Mucosa of descending colon (tissue), 3 donors: ENCODE measurements around the gene CLCN4. TPM values are rescaled to one million over a fixed set of nuclear protein-coding genes. Genes with fewer than 3 reads are reported as not detected.
A peak's percentile ranks its signal among the peaks of the same experiment; 100 is the strongest.

Experiments used
- ATAC-seq: fragments of 200-7000 bp; cut with Tn5 transposase; one replicate; pipeline ENCODE4 v1.9.1; 2020; ENCODE audit warnings: mild to moderate bottlenecking, moderate library complexity
- DNase-seq, 3 donors: peaks; one replicate each; pipeline ENCODE4 v3.0.0-alpha.2; 2020
- H3K36me3 ChIP-seq: fragments of 200-600 bp; one replicate; pipeline ENCODE4 v1.8.0; 2021; ENCODE audit warnings: low read depth, mild to moderate bottlenecking
- H3K4me1 ChIP-seq: fragments of 200-600 bp; one replicate; pipeline ENCODE4 v1.8.0; 2021; ENCODE audit warnings: low read depth, mild to moderate bottlenecking
- H3K4me3 ChIP-seq: fragments of 200-600 bp; one replicate; pipeline ENCODE4 v1.8.0; 2021; ENCODE audit warnings: mild to moderate bottlenecking
- H3K9me3 ChIP-seq: fragments of 200-600 bp; one replicate; pipeline ENCODE4 v1.8.0; 2021; ENCODE audit warnings: mild to moderate bottlenecking
- intact Hi-C, 2 donors: fragments of 100-400 bp; cut with DNase I in 1 of 2; cut with micrococcal nuclease in 1 of 2; formaldehyde crosslinking; loops; one replicate each; pipeline versions ENCODE4 v1.11.0 to v1.11.1; 2022; cut with DNase I, micrococcal nuclease
- total RNA-seq, 3 donors: library from RNA; stranded (reverse); fragmentation: NEBNext Ultra II Directional in 2 of 3; extraction: Animal tissue kit (Norgen Biotek cat#: 25700) in 2 of 3; gene quantifications; one replicate each; pipeline versions ENCODE4 v1.2.1 to v1.2.4, GENCODE V29; 2021 to 2023
- TF ChIP-seq, protein P1 (sequence below): fragments of 200-600 bp; IDR thresholded peaks from one replicate; pipeline ENCODE4 v1.8.0; 2022; ENCODE audit warnings: antibody characterized with exemption, mild to moderate bottlenecking
- donor health status: DM: no; HTN: no; CAD: no; lungs with moderate emphysema.
- donor health status: DM: no; HTN: no; CAD: no.
- donor health status: DM: no; HTN: yes; CAD: no.

The CLCN4 gene
- total RNA-seq, 3 donors from 2014 or later: 0.26 to 1.8 (median 1.7) TPM

DNA sequence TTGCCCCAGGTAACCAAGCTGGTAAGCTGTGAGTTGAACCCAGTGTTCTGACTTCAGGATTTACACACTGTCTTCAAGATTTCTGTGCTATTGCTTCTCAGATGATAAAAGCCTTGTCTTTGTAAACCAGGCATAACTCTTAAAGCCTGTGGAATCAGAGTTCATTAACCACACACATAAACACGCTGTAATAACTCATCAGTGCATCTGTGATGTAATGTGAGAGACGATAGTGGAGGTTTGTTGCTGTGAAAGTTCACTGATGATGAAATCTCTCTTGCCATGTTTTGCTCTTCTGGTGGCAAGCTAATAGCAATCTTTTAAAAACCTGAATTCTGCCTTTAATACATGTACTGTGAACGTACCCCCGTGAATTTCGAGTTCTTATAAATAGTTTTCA is 41.5 kb downstream of the CLCN4 start:
- ATAC-seq (no peak), DNase-seq (no peak)
- no peaks in the 10 kb centered on the region for H3K9me3 ChIP-seq
- no peaks in the 10 kb centered on the region for H3K36me3 ChIP-seq
- intact Hi-C loops: loop anchor here (10.0 kb wide), 2 partner anchors 437 to 527 kb away; no protein-coding TSS in a partner anchor
- H3K4me3 ChIP-seq: no peak overlapping the region
- no peaks in the 10 kb centered on the region for H3K4me1 ChIP-seq
- TF ChIP-seq, protein P1, sequence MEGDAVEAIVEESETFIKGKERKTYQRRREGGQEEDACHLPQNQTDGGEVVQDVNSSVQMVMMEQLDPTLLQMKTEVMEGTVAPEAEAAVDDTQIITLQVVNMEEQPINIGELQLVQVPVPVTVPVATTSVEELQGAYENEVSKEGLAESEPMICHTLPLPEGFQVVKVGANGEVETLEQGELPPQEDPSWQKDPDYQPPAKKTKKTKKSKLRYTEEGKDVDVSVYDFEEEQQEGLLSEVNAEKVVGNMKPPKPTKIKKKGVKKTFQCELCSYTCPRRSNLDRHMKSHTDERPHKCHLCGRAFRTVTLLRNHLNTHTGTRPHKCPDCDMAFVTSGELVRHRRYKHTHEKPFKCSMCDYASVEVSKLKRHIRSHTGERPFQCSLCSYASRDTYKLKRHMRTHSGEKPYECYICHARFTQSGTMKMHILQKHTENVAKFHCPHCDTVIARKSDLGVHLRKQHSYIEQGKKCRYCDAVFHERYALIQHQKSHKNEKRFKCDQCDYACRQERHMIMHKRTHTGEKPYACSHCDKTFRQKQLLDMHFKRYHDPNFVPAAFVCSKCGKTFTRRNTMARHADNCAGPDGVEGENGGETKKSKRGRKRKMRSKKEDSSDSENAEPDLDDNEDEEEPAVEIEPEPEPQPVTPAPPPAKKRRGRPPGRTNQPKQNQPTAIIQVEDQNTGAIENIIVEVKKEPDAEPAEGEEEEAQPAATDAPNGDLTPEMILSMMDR: no peak

DNA sequence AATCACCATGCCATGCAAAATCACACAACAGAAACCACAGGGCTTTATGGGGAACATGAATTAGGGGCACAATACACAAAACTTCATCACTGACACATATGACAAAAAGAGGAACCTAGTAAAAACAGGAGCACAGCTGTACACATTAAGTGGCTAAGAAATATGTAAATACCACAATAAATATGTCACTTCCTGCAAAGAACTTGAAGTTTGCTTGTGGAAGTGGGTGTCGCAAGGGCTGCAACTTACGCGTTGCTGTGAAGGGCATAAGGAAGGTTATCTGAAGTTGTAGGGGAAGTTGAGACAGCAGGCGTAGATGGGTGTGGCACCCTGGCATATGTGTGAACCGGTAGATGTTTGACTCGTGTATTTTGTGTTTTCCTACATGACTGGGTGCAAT is 42.4 kb downstream of the CLCN4 start:
- no peaks in the 10 kb centered on the region for H3K4me1 ChIP-seq
- H3K4me3 ChIP-seq: no peak overlapping the region
- TF ChIP-seq, protein P1: no peak
- H3K36me3 ChIP-seq: no peaks in the 10 kb centered on the region
- intact Hi-C loops: loop anchor here (10.0 kb wide), 2 partner anchors 436 to 526 kb away; no protein-coding TSS in a partner anchor
- DNase-seq: peak in 2 of 3 donors; percentile 24 to 62
- ATAC-seq: peak; percentile 71
- no peaks in the 10 kb centered on the region for H3K9me3 ChIP-seq

DNA sequence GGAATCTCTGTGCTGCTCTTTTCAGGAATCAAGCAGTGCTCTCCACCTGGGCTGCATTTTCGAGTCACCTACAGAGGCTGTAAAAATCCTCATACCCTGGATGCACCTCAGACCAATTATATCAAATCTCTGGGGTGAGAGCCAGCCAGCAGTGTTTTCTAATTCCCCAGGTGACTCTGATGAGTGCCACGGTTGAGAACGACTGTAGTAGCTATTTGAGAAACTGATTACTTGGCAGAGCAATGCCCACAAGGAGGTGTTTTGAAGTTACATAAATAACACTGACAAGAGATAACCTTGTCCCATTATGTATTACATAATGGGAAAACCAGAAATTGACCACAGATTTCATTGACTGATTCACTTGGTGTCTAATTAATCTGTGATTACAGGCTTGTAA is 46.8 kb downstream of the CLCN4 start:
- TF ChIP-seq, protein P1: no peak
- no peak overlapping the region for H3K4me3 ChIP-seq
- no peaks in the 10 kb centered on the region for H3K36me3 ChIP-seq
- H3K4me1 ChIP-seq: no peaks in the 10 kb centered on the region
- intact Hi-C loops: no loop called here
- DNase-seq (no peak), ATAC-seq (no peak)
- no peaks in the 10 kb centered on the region for H3K9me3 ChIP-seq

DNA sequence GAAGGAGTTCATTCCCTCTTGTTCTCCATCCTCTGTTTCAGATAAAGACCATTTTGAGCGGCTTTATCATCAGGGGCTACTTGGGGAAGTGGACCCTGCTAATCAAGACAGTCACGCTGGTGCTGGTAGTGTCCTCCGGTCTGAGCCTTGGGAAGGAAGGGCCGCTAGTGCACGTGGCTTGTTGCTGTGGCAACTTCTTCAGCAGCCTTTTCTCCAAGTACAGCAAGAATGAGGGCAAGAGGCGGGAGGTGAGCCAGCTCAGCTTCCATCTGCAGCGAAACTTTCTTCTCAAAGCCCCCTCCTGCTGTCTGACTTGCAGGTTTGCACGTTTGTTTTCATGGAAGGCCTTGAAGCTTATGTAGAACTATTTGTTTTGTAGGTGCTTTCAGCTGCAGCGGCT is 49.5 kb downstream of the CLCN4 start:
- ATAC-seq: no peak
- Histone ChIP-seq H3K4me3 (no peak overlapping the region), H3K4me1 (no peaks in the 10 kb centered on the region), H3K36me3 (no peaks in the 10 kb centered on the region), H3K9me3 (no peaks in the 10 kb centered on the region)
- TF ChIP-seq, protein P1: no peak
- intact Hi-C loops: no loop called here
- no peak for DNase-seq

DNA sequence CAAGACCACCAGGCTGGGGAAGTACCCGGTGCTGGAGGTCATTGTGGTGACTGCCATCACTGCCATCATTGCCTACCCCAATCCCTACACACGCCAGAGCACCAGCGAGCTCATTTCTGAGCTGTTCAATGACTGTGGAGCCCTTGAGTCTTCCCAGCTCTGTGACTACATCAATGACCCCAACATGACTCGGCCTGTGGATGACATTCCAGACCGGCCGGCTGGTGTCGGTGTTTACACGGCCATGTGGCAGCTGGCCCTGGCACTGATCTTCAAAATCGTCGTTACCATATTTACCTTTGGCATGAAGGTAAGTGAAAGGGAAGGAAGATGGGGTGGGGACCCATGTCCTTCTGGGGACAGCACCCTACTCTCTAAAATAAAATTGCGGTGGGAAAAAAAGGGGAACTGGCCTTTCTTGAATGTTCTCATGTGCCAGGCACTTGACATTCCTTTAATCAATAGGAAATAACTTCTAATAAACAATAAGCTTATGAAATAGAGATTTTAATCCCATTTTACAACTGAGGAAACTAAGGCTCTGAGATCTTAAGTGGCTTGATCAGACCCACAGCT is 51.6 kb downstream of the CLCN4 start:
- TF ChIP-seq, protein P1: no peak
- intact Hi-C loops: no loop called here
- H3K36me3 ChIP-seq: no peaks in the 10 kb centered on the region
- H3K4me3 ChIP-seq: no peak overlapping the region
- ATAC-seq (no peak), DNase-seq (no peak)
- no peaks in the 10 kb centered on the region for H3K9me3 ChIP-seq
- no peaks in the 10 kb centered on the region for H3K4me1 ChIP-seq

DNA sequence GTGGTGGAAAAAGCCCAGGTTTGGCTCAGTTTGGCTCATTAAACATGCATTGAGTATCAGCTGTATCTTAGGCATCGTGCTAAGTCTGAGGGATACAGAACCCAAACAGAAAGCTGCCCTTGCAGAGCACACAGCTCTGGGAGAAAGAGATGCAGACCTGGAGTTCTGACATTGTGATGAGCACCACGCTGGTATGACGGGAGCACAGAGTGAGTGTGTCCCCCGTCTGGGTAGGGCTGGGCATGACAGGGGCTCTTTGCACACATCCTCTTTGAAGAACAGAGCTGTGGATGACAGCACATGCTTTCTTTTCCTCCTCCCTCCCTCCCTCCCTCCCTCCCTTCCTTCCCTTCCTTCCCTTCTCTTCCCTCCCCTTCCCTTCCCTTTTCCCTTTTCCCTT is 52.2 kb downstream of the CLCN4 start:
- DNase-seq (no peak), ATAC-seq (no peak)
- Histone ChIP-seq H3K9me3 (no peaks in the 10 kb centered on the region), H3K36me3 (no peaks in the 10 kb centered on the region), H3K4me1 (no peaks in the 10 kb centered on the region), H3K4me3 (no peak overlapping the region)
- TF ChIP-seq, protein P1: no peak
- intact Hi-C loops: no loop called here
